ENCODE measurements around the gene POLR3GL.
A peak's percentile ranks its signal among the peaks of the same experiment; 100 is the strongest.
"Not testable (repeated sequence)": the region's sequence is repeated elsewhere in the genome, so short reads cannot be mapped to it uniquely, and the experiment has no call there.

The POLR3GL gene

GRCh38 chr1:145964328-145965118 lies at the start of gene POLR3GL, which contains the start of gene ANKRD34A:
POLR3GL (plus strand) TSS chr1:145964690; CDS start chr1:145974866, 10,176 bp downstream.
ANKRD34A (minus strand) TSS chr1:145964575; CDS start chr1:145961759, 2,816 bp downstream.
- DNase-seq (ENCODE audit: low read depth in 2 of 3, low spot score in 1 of 3) = peak; percentile 87 to 91 (median 87)

- DNase-seq (ENCODE audit: low read depth in 2 of 3, low spot score in 1 of 3) = no peak
These were observed 47.7 kb upstream of the POLR3GL start for GRCh38 chr1:145916745-145917144.

GRCh38 chr1:145917595-145917994 lies 46.9 kb upstream of the POLR3GL start:
- no peak for DNase-seq (ENCODE audit: low read depth in 2 of 3, low spot score in 1 of 3)

- peak; percentile 83 to 91 (median 87) for DNase-seq (ENCODE audit: low read depth in 2 of 3, low spot score in 1 of 3)
These were observed 46.1 kb upstream of the POLR3GL start, which contains the start of gene PEX11B for GRCh38 chr1:145918144-145918991. PEX11B (minus strand) TSS chr1:145918717; CDS start chr1:145918688, 29 bp downstream.

DNA sequence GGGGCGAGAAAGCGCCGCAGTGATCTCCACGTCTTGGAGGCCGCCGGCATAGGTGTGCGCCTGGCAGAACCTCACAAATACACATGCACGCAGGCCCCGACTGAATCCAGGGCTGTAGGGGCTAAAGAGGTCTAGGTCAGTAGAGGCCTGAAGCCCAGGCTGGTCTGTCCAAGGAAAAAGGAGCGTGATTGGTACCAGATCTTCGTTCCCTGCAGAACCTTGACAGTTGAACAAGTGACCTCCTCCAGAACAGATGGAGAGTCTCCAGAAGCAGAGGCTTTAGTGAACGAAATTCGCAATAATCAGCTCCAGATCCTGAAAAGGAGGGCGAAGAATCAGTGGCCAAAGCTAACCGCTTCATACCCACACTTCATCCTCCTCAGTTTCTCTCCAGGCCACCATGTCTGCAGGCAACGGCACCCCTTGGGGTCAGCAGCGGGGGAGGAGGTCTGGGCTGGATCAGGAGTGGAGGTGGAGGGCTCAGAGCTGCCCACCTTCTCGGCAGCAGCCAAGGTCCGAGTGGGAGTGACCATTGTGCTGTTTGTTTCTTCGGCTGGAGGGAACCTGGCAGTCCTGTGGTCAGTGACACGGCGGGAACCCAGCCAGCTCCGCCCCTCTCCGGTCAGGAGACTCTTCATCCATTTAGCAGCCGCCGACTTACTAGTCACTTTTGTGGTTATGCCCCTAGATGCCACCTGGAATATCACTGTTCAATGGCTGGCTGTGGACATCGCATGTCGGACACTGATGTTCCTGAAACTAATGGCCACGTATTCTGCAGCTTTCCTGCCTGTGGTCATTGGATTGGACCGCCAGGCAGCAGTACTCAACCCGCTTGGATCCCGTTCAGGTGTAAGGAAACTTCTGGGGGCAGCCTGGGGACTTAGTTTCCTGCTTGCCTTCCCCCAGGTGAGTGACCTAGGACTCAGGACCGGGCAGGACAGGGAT lies 45.2 kb upstream of the POLR3GL start:
- DNase-seq (ENCODE audit: low read depth in 2 of 3, low spot score in 1 of 3) = no peak

GRCh38 chr1:145920297-145920696 lies 44.2 kb upstream of the POLR3GL start:
- DNase-seq (ENCODE audit: low read depth in 2 of 3, low spot score in 1 of 3) = not testable (repeated sequence)

DNA sequence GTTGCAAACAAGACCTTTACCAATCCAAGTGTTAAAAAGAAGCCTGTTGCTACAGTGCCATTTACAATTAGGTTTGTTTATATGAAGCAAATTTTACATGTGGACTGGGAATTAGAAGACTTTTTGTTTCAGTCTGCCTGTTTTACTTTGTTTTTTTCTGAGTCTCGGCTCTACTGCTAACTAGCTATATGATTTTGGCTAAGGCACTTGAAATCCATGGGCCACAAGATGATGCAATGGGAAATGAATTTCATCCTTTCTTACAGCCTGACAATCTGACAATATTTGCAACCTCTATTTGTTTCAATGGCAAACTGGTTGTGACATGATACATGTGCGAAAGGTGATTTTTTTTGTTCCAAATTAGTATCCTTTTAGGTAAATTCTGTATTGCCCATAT lies 42.2 kb upstream of the POLR3GL start:
- no peak for DNase-seq (ENCODE audit: low read depth in 2 of 3, low spot score in 1 of 3)

GRCh38 chr1:145926686-145927062 lies 37.8 kb upstream of the POLR3GL start:
- DNase-seq (ENCODE audit: low read depth in 2 of 3, low spot score in 1 of 3) = peak; percentile 45 to 50 (median 48)

DNA sequence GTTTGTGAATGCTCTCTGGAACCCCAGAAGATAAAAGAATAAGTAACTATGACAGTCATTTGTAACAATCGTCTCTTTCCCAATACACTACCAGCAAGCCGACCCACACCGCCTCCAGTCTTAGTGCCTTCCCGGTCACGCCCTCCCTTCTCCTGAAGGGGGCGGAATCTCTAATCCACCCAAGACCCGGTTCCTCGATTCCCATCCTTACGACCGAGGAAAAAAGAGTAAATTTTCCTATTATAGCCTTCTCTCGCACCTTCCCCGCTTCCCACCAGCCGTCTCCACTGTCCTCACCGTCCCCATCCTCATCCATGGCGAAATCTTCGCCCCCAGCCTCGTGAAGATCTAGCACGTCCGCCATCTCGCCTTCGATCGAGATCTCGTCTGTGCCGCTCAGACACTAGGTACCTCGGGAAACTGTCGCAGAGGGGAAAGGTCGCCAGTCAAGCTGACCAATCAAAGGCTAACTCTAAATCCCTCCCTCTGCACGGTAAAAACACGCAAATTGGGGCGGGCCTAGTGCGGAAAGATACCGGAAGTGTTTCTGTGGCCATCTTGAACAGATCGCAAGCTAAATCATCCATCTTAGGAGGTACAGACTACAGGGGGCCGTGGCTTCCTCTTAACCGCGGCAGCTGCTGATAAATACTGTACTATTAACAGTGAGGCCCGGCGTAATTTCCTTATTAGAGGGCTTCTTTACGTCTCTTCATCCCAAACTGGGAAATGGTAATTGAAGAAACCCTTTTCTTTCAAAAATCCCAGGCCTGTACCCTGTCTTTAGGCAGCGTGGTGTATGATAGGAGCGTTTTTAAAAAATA lies 37.2 kb upstream of the POLR3GL start, which contains the start of gene RBM8A:
Gene RBM8A (minus strand): TSS at position 422 of the 824 bp plus-strand sequence. CDS start 58 bp downstream, at position 364.
- peak; percentile 86 to 94 (median 93) for DNase-seq (ENCODE audit: low read depth in 2 of 3, low spot score in 1 of 3)

GRCh38 chr1:145927916-145928643 lies 36.4 kb upstream of the POLR3GL start:
- no peak for DNase-seq (ENCODE audit: low read depth in 2 of 3, low spot score in 1 of 3)

- DNase-seq (ENCODE audit: low read depth in 2 of 3, low spot score in 1 of 3) = not testable (repeated sequence)
These were observed 31.9 kb upstream of the POLR3GL start for GRCh38 chr1:145932522-145933009.

- no peak for DNase-seq (ENCODE audit: low read depth in 2 of 3, low spot score in 1 of 3)
These were observed 28.8 kb upstream of the POLR3GL start for GRCh38 chr1:145935708-145936107.

- DNase-seq (ENCODE audit: low read depth in 2 of 3, low spot score in 1 of 3) = no peak
These were observed 28.2 kb upstream of the POLR3GL start for GRCh38 chr1:145936247-145936646.

- no peak for DNase-seq (ENCODE audit: low read depth in 2 of 3, low spot score in 1 of 3)
These were observed 27.1 kb upstream of the POLR3GL start for GRCh38 chr1:145937436-145937835.

DNA sequence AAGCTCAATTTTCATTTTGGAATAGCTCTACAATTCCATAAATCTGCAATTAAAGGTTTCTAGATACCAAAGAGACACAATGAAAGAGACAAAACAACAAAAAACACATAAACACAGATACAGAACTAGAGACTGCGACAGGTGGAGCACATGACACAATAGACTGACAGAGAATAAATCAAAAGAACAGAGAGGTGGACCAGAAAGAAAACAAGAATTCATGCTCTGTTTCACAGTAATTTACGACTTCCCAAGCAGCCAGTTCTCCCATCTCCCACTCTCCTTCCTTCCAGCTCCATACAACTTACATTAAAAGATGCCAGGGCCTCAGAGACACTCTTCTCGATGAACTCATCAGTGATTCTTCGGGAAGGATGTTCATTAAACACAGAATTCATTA lies 22.1 kb upstream of the POLR3GL start:
- DNase-seq (ENCODE audit: low read depth in 2 of 3, low spot score in 1 of 3) = no peak

DNA sequence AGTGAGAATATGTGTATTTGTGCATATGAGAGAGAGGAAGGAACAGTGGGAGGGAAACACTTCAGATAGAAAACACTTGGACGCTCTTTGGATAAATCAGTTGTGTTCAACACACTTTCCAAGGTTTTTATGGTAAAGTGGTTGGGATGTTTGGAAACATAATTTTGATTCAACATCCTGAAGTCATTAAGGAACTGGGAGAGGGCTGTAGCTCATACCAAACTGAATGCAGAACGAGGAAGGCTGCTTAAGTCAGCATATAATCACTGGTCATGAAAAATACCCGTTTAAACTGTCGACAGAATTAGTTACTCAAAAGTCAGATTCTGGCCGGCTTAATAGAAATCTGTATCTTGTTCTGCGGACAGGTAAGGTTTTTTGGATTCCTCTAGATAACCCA lies 21.6 kb upstream of the POLR3GL start:
- no peak for DNase-seq (ENCODE audit: low read depth in 2 of 3, low spot score in 1 of 3)

DNA sequence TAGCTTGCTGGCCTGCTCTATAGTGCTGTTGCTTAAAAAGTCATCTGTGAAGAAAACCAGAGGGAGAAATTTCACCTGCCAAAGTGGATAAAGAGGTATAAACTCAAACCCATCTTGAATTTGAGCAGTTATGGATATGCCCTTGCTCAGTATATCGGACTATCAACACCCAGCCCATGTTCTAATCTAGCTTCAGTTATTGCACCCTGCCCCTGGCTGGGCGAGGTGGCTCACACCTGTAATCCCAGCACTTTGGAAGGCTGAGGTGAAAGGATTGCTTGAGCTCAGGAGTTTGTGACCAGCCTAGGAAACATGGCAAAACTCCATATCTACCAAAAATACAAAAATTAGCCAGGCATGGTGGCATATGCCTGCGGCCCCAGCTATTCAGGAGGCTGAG lies 20.0 kb upstream of the POLR3GL start:
- no peak for DNase-seq (ENCODE audit: low read depth in 2 of 3, low spot score in 1 of 3)

GRCh38 chr1:145946477-145946986 lies 18.0 kb upstream of the POLR3GL start:
- no peak for DNase-seq (ENCODE audit: low read depth in 2 of 3, low spot score in 1 of 3)

- no peak for DNase-seq (ENCODE audit: low read depth in 2 of 3, low spot score in 1 of 3)
These were observed 16.9 kb upstream of the POLR3GL start for GRCh38 chr1:145947551-145947950.
